DMS53 treated with DMSO at 0.1 percent for 48 hours (cell line): ENCODE data around the gene MOB1A.
"Not testable (repeated sequence)": the region's sequence is repeated elsewhere in the genome, so short reads cannot be mapped to it uniquely, and the experiment has no call there.

Source experiments
- DNase-seq: peaks from one replicate; lab custom pipeline; 2025; ENCODE audit not compliant: unreplicated experiment; lab: John Stamatoyannopoulos, UW

MOB1A gene

GRCh38 chr2:74149570-74150319 lies 28.9 kb downstream of the MOB1A start:
- DNase-seq, result no peak

- DNase-seq, result no peak
These were observed 29.5 kb downstream of the MOB1A start for GRCh38 chr2:74149247-74149525.

GRCh38 chr2:74148457-74149246 lies 30.0 kb downstream of the MOB1A start:
- no peak for DNase-seq

GRCh38 chr2:74147727-74148456 lies 30.8 kb downstream of the MOB1A start, which contains the start of gene BOLA3:
Gene BOLA3, minus strand, starts transcription at chr2:74147912. Its CDS starts 38 bp downstream, at chr2:74147874.
- peak; percentile 70 for DNase-seq

GRCh38 chr2:74146929-74147726 lies 31.6 kb downstream of the MOB1A start:
- DNase-seq, result no peak

GRCh38 chr2:74142340-74142739 lies 36.3 kb downstream of the MOB1A start:
- DNase-seq, result no peak

- no peak for DNase-seq
These were observed 39.9 kb downstream of the MOB1A start for GRCh38 chr2:74138600-74139323.

GRCh38 chr2:74137651-74138599 lies 40.8 kb downstream of the MOB1A start:
- DNase-seq, result no peak

- no peak for DNase-seq
These were observed 46.8 kb downstream of the MOB1A start for GRCh38 chr2:74131901-74132300.

- peak; percentile 21 for DNase-seq
These were observed 48.3 kb downstream of the MOB1A start for GRCh38 chr2:74130211-74130995.

- DNase-seq, result no peak
These were observed 50.5 kb downstream of the MOB1A start for GRCh38 chr2:74128206-74128605.

GRCh38 chr2:74123955-74124354 lies 54.7 kb downstream of the MOB1A start:
- not testable (repeated sequence) for DNase-seq

GRCh38 chr2:74121846-74122245 lies 56.8 kb downstream of the MOB1A start:
- DNase-seq, result not testable (repeated sequence)

- peak; percentile 82 for DNase-seq
These were observed 58.5 kb downstream of the MOB1A start for GRCh38 chr2:74119912-74120825.

GRCh38 chr2:74119339-74119738 lies 59.3 kb downstream of the MOB1A start:
- peak; percentile 1 for DNase-seq

GRCh38 chr2:74111380-74111779 lies 67.3 kb downstream of the MOB1A start:
- no peak for DNase-seq

GRCh38 chr2:74110537-74110936 lies 68.1 kb downstream of the MOB1A start:
- DNase-seq, result no peak
